HEK293 (cell line): ENCODE measurements around the gene KIF3B.

Experiments used
- CTCF ChIP-seq: fragments of 450-650 bp; formaldehyde crosslinking; IDR thresholded peaks from 2 replicates; pipeline ENCODE4 v1.5.1; 2016; ENCODE audit warnings: missing biosample characterization, missing genetic modification characterization
- KLF16 ChIP-seq: fragments of 450-650 bp; formaldehyde crosslinking; IDR thresholded peaks from 2 replicates; pipeline ENCODE4 v1.5.1; 2017; ENCODE audit warnings: missing biosample characterization, missing genetic modification characterization
- PRDM1 ChIP-seq: fragments of 450-650 bp; formaldehyde crosslinking; IDR thresholded peaks from 2 replicates; pipeline ENCODE4; 2016; ENCODE audit warnings: missing biosample characterization, missing genetic modification characterization
- PRDM6 ChIP-seq: fragments of 450-650 bp; formaldehyde crosslinking; IDR thresholded peaks from 2 replicates; pipeline ENCODE4 v1.5.1; 2017; ENCODE audit warnings: missing biosample characterization, missing genetic modification characterization
- ZNF223 ChIP-seq: fragments of 450-650 bp; formaldehyde crosslinking; IDR thresholded peaks from 2 replicates; pipeline ENCODE4 v1.5.1; 2016; ENCODE audit warnings: missing biosample characterization, missing genetic modification characterization
- ZNF280C ChIP-seq: fragments of 450-650 bp; formaldehyde crosslinking; IDR thresholded peaks from 2 replicates; pipeline ENCODE4 v1.5.1; 2016; ENCODE audit warnings: missing biosample characterization, missing genetic modification characterization
- ZNF335 ChIP-seq: fragments of 450-650 bp; formaldehyde crosslinking; conservative IDR thresholded peaks from 2 replicates; pipeline ENCODE4 v1.5.1; 2016; ENCODE audit warnings: missing biosample characterization, missing genetic modification characterization

- TF ChIP-seq ZNF223 (no peak), PRDM1 (tag by site-specific recombination) (no peak), ZNF280C (no peak), KLF16 (tag by site-specific recombination) (no peak), CTCF (no peak), ZNF335 (tag by site-specific recombination) (no peak), PRDM6 (tag by site-specific recombination) (no peak)
These were observed 60.6 kb downstream of the KIF3B start for GRCh38 chr20:32337937-32338661.
